ENCODE measurements around the gene ASPSCR1.

The ASPSCR1 gene

DNA sequence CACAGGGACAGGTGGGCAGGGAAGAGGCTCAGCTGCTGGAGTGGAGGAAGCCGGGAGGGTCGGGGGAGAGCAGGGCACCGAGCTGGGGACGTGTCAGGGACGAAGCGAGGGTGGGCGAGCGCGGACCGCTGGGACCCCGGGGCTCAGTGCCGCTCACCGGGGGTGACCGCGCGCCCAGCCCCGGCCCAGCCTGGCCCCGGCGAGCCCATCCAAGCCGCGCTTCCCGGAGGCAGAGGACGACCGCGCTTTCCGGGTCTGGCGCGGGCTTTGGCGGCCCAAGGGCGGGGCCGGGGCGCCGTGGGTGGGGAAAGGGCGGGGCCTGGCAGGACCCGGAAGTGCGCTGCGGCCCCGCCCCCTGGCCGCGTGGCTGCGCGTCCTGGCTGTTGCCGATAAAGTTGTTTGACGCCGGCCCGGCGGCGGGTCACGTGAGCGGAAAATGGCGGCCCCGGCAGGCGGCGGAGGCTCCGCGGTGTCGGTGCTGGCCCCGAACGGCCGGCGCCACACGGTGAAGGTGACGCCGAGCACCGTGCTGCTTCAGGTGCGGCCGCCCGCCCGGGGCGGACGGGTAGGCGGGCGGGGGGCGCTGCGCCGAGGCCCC is at the start of gene ASPSCR1:
Gene ASPSCR1, plus strand, starts transcription at position 419 of the 598 bp plus-strand sequence. Its CDS starts 18 bp downstream, at position 437.
- peak; percentile 35 for DNase-seq

DNA sequence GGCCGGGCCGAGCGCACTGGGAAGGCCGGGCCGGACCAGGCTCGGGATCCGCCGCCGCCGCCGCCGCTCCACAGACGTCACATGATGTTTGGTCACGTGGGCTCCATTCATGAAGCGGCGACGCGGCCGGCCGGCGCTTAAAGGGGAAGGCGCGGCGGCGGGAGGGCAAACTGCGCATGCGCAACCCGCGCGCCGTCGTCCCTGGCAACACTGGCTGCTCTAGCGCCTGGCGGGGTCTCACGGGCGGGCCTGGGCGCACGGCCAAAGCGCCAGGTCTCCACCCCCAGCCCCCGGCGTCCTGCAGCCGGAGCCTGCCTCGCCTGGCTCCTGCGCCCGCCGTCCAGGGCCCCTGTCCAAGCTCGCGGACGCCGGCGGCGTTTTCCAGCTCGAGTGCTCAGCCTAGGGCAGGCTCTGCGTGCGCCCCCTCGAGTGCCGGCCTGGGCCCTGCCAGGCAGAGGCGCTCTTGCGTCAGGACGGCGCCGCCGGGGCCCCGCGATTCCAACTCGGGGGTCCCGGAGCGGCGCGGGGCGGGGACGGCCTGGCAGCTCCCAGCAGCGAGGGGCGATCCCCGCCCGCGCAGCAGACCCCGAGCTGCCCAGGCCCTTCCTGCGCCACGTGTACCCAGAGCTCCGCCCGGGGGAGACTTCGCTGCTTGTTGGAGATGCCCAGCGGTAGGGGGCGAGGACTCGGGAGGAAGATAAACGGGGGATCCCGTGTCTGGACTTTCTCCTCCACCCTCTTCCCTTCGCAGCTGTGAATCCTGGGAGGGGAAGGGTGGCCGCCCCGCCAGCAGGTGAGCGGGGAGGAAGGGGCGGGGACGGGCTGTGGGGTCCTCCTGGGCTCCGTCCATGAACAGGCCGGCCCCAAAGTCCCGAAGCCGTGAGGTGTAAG is 49.5 kb upstream of the ASPSCR1 start, which contains the start of gene MAFG:
Gene MAFG, minus strand, starts transcription at position 83 of the 891 bp plus-strand sequence. CDS start 4,550 bp downstream, outside the sequence.
- peak; percentile 43 for DNase-seq

DNA sequence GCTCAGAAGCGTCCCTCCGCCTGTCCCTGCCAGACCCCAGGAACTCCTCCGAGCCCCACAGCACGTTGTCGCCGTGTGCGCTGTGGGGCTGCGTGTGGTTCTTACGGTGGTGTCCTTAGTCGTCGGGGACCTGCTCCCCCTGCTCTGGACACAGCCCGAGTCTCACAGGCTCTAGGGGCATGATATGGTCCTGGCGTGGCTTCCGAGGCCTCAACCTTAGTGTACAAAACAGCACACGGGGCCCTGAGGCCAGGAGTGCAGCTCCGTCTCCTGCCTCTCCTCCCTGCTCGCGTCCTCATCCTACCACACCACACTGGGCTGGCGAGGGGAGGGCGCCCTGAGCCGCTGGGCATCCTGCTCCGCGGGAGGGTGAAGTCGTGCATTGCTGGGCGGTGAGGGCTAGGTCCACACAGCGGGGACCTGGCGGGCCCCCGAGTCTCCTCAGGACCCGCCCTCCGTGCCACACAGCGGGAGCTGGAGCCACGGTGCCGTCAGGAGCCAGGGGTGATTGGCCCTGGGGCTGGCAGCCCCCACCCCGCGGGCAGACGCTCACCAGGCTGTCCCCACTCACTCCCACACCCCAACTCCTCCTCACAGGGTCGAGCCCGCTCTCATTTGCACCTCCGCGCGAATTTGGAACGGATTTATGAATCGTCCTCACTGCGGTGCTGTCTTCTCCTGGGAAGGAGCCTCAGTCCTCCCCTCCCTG is 48.7 kb upstream of the ASPSCR1 start:
- no peak for DNase-seq

GRCh38 chr17:81929253-81930141 is 47.9 kb upstream of the ASPSCR1 start:
- DNase-seq = no peak

DNA sequence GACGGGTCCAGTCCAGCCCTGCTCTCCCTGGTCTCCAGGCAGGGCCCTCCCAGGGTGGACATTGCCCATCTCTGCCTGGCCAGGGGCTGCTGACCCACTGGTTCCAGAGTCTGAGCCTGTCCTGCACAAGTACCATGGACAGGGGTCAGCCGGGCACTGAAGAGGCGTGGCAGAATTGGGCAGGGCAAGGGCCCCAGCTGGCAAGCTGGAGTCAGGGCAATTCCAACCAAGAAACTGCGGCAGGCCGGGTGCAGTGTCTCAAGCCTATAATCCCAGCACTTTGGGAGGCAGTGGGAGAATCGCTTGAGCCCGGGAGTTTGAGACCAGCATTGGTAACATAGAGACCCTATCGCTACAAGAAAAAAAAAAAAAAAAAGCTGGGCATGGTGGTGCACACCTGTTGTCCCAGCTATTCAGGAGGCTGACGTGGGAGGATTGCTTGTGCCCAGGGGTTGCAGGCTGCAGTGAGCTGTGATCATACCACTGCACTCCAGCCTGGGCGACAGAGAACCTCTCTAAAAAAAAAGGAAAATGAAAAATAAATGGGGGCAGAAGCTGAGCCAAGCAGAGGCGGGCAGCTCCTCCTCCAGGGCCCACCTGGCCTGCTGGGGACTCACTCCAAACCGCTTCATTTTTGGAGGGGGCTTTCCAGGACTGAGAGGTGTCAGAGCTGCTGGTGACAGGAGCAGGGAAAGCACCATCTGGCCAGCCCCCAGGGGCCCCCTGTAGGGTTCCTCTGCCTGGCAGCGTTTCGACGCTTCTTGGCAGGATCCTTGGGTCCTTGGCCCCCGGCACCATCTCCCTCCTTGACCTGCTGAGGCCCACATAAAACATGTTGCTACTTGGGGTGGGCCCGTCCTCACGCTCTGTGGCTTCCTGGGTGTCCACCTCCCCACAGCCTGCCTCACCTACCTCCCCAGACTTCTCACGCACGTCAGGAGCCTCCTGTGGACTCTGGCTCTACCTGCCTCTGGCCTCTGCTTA is 47.0 kb upstream of the ASPSCR1 start:
- no peak for DNase-seq

DNA sequence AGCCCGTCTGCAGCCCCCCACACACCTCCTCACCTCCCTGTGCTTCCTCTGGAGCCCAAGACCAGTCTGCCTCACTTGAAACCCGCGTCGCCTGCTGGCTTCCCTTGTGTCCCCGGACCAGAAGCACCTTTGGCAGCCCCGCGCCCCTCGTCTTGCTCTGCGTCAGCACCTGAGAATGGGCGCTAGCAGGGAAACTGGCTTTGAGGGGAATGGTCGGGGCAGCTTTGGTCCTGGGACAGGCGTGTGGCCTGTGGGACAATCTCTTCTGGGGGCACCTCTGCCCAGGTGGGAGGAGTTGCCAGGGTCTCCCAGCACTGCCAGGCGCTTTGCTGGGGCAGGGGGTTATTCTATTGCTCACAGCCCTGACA is 46.3 kb upstream of the ASPSCR1 start:
- no peak for DNase-seq

DNA sequence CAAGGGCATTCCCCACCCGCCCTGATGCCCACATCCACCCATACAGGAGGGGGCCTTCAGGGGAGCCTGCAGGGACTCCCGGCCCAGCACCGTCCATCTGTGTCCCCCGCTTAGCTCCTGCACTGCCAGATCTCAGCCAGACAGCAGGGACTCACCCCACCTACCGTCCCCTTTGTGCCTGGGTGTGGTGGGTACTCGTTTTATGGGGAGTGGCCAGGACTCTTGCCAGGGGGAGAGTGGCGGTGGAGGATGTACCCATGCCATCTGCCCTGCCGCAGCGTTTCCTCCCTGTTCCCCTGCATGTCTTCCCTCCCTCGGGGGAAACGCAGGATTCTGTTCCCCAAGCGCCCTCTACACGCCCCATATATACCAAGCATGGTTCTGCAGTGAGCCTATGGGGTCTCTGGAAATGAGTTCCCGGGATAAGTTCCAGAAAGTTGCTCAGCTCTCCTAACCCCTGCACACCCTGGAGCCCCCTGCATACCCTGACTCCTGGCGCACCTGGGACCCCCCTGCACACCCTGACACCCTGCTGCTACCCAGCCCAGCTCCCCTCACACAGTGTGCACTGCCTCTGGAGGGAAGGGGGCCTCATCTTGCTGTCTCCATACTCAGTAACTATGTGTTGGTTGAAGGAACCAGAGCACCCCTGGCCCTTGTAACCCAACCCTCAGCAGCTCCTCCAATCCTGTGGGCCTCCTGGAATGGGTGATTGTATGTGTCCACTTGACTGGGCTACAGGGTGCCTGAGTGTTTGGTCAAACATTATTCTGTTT is 45.7 kb upstream of the ASPSCR1 start:
- DNase-seq = peak; percentile 12

GRCh38 chr17:81932333-81932983 is 45.0 kb upstream of the ASPSCR1 start:
- DNase-seq = peak; percentile 17

- DNase-seq = no peak
These were observed 44.2 kb upstream of the ASPSCR1 start for GRCh38 chr17:81933178-81933699.

GRCh38 chr17:81934098-81934757 is 43.2 kb upstream of the ASPSCR1 start:
- no peak for DNase-seq

- no peak for DNase-seq
These were observed 42.4 kb upstream of the ASPSCR1 start for GRCh38 chr17:81934850-81935708.

DNA sequence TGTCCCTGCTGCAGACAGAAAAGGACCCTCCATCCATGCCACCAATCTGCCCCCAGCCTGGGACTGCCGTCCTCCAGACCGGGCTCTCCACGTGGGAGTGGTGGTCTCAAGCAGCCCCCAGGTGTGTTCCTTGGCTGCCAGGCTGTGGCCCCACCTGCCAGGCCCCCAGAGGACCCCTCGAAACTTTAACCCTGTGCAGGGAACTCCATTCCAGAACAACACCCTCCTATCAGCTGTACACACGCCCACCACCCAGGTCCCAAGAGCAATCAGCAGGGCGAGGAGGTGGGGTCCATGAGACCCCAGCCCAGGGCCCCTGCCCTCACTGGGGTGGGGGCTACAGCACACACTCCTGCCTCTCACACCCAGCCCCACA is 41.7 kb upstream of the ASPSCR1 start:
- DNase-seq = no peak

DNA sequence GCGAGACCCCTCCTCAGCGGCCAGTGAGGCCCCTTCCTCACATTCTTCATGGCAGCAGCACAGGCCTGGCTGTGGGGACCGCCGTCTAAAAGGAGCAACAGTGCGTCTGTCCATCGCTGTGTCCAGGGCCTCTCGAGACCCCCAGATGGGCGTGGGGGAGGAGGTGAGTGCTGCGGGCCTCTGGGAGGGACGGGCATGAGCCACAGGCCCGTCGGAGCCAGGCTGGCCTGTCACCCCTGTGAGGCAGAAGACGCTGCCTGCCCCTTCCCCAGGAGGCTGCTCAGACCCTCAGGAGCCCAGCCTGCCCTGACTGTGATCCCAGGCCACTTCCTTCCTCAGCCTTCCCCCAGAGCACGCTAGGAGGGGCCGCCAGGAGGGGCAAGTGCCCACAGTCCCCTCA is 38.2 kb upstream of the ASPSCR1 start:
- DNase-seq = no peak

DNA sequence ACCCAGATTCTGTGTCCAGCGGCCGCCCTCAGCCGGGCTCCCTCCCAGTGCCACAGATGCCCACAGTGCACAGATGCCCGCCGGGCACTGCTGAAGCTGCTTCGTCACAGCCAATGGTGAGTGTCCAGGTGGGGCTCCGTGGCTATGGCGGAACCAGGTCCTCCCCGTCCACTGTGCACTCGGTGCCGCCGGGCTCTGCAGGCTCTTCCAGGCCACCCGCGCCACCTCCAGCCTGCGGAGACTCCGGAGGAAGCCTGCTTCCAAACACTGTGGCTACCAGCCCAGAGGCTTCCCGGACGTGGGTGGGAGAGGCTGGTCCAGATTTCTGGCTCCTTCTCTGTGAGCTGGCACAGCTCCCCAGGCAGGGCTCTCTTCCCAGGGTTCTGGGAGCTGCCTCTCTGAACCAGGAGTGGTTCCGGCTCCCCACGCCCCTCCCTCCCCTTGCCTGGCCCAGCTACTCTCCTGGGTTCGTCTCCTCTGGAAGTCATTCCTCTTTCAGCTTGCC is 37.5 kb upstream of the ASPSCR1 start:
- no peak for DNase-seq

- no peak for DNase-seq
These were observed 36.6 kb upstream of the ASPSCR1 start for GRCh38 chr17:81940538-81941483.

GRCh38 chr17:81941484-81942166 is 35.8 kb upstream of the ASPSCR1 start:
- no peak for DNase-seq

All from NCI-H2029 treated with DMSO at 0.1 percent for 48 hours (cell line).